WTC11 (cell line): ENCODE results near the gene ITSN1. TPM values are rescaled to one million over a fixed set of nuclear protein-coding genes. Genes with fewer than 3 reads are reported as not detected.

Source experiments
- ATAC-seq: fragments of 200-7000 bp; cut with Tn5 transposase; 2 replicates; pipeline ENCODE4 v1.10.0; 2021; ENCODE audit warnings: mild to moderate bottlenecking, moderate library complexity
- CTCF ChIA-PET: fragments of 300-600 bp; sonication (Branson Sonifier 250); formaldehyde crosslinking; loops from one replicate; lab custom pipeline; 2021; ENCODE audit warnings: antibody characterized with exemption; lab: Charles Lee
- POLR2A ChIA-PET: fragments of 350-600 bp; sonication (Branson Sonifier 250); formaldehyde crosslinking; loops from one replicate; lab custom pipeline; 2021; ENCODE audit warnings: antibody characterized with exemption; lab: Charles Lee
- DNase-seq: peaks from one replicate; pipeline ENCODE4 v3.0.0; 2021; ENCODE audit warnings: low spot score
- H3K27ac Mint-ChIP-seq: 2 replicates; pipeline ENCODE4 v1.8.0; 2021; ENCODE audit warnings: mixed read lengths
- H3K27me3 Mint-ChIP-seq: 2 replicates; pipeline ENCODE4 v1.8.0; 2021; ENCODE audit warnings: low read depth, mild to moderate bottlenecking, moderate library complexity, mixed read lengths
- H3K36me3 Mint-ChIP-seq: 2 replicates; pipeline ENCODE4 v1.8.0; 2021; ENCODE audit warnings: mixed read lengths
- H3K4me1 Mint-ChIP-seq: 2 replicates; pipeline ENCODE4 v1.8.0; 2022; ENCODE audit warnings: mixed read lengths
- H3K4me3 Mint-ChIP-seq: 2 replicates; pipeline ENCODE4 v1.8.0; 2021; ENCODE audit warnings: mild to moderate bottlenecking, moderate library complexity, mixed read lengths
- H3K9me3 Mint-ChIP-seq: 2 replicates; pipeline ENCODE4 v1.8.0; 2021; ENCODE audit warnings: mixed read lengths
- CREM ChIP-seq: sonication (generic); formaldehyde crosslinking; IDR thresholded peaks from 2 replicates; pipeline ENCODE4 v1.8.1; 2022; ENCODE audit warnings: mild to moderate bottlenecking, missing genetic modification reagents, moderate library complexity
- ESRRA ChIP-seq: sonication (generic); formaldehyde crosslinking; IDR thresholded peaks from 2 replicates; pipeline ENCODE4 v1.8.1; 2022; ENCODE audit warnings: mild to moderate bottlenecking, missing genetic modification reagents, borderline replicate concordance
- HMGXB4 ChIP-seq: sonication (generic); formaldehyde crosslinking; IDR thresholded peaks from 2 replicates; pipeline ENCODE4 v1.8.1; 2023; ENCODE audit warnings: mild to moderate bottlenecking, moderate library complexity, missing genetic modification reagents
- JAZF1 ChIP-seq: fragments of 250-450 bp; sonication (Bioruptor Pico); IDR thresholded peaks from 2 replicates; pipeline ENCODE4 v1.9.0; 2021; ENCODE audit warnings: moderate library complexity, mild to moderate bottlenecking, inconsistent platforms
- KAT7 ChIP-seq: sonication (generic); formaldehyde crosslinking; IDR thresholded peaks from 2 replicates; pipeline ENCODE4 v1.8.1; 2023; ENCODE audit warnings: missing genetic modification reagents, mild to moderate bottlenecking, borderline replicate concordance
- NFYB ChIP-seq: sonication (generic); formaldehyde crosslinking; conservative IDR thresholded peaks from 2 replicates; pipeline ENCODE4 v1.8.0; 2022; ENCODE audit warnings: low read depth, missing genetic modification reagents
- NR1H2 ChIP-seq: sonication (generic); formaldehyde crosslinking; IDR thresholded peaks from 2 replicates; pipeline ENCODE4 v1.9.0; 2021; ENCODE audit warnings: mild to moderate bottlenecking, moderate library complexity, missing genetic modification reagents
- TEAD1 ChIP-seq: sonication (generic); formaldehyde crosslinking; IDR thresholded peaks from 2 replicates; pipeline ENCODE4 v1.8.0; 2022; ENCODE audit warnings: mild to moderate bottlenecking, missing genetic modification reagents
- USF2 ChIP-seq: sonication (generic); formaldehyde crosslinking; IDR thresholded peaks from 2 replicates; pipeline ENCODE4 v1.8.1; 2023; ENCODE audit warnings: mild to moderate bottlenecking, missing genetic modification reagents, moderate library complexity
- ZNF121 ChIP-seq: sonication (generic); formaldehyde crosslinking; IDR thresholded peaks from 2 replicates; pipeline ENCODE4 v1.8.0; 2023; ENCODE audit warnings: missing genetic modification reagents
- ZNF138 ChIP-seq: sonication (generic); formaldehyde crosslinking; conservative IDR thresholded peaks from 2 replicates; pipeline ENCODE4 v1.8.1; 2022; ENCODE audit warnings: mild to moderate bottlenecking, moderate library complexity, missing genetic modification reagents
- ZSCAN18 ChIP-seq: fragments of 250-450 bp; sonication (Bioruptor Pico); IDR thresholded peaks from 2 replicates; pipeline ENCODE4 v2.1.2; 2022; ENCODE audit warnings: mild to moderate bottlenecking, moderate library complexity
- total RNA-seq: library from RNA; stranded (reverse); gene quantifications from 3 replicates; pipeline ENCODE4 v1.2.3, GENCODE V29; 2021
- TF ChIP-seq, protein P1 (sequence below): sonication (generic); formaldehyde crosslinking; IDR thresholded peaks from 2 replicates; pipeline ENCODE4 v1.8.0; 2022; ENCODE audit warnings: mild to moderate bottlenecking, missing genetic modification reagents
- TF ChIP-seq, protein P2 (sequence below): sonication (generic); formaldehyde crosslinking; IDR thresholded peaks from 2 replicates; pipeline ENCODE4 v1.8.1; 2022; ENCODE audit warnings: mild to moderate bottlenecking, missing genetic modification reagents, moderate library complexity, borderline replicate concordance
- TF ChIP-seq, protein P3 (sequence below): fragments of 250-450 bp; sonication (Bioruptor Pico); IDR thresholded peaks from 2 replicates; pipeline ENCODE4 v1.8.0; 2021; ENCODE audit warnings: mild to moderate bottlenecking
- TF ChIP-seq, protein P4 (sequence below): fragments of 250-450 bp; sonication (Bioruptor Pico); conservative IDR thresholded peaks from 2 replicates; pipeline ENCODE4 v1.9.0; 2021; ENCODE audit warnings: mild to moderate bottlenecking
- TF ChIP-seq, protein P5 (sequence below): sonication (generic); formaldehyde crosslinking; IDR thresholded peaks from 2 replicates; pipeline ENCODE4 v1.8.0; 2023; ENCODE audit warnings: mild to moderate bottlenecking, missing genetic modification reagents

The ITSN1 gene
- total RNA-seq, 1 experiment from 2014 or later: 69.6 TPM

GRCh38 chr21:33642896-33643657 lies 776 bp downstream of the ITSN1 start:
- POLR2A ChIA-PET: interaction anchor here (0.5 to 1.0 kb wide), 4 partner anchors 9 to 412 kb away, joined by 3 to 4 read pairs (median 4); no protein-coding TSS in a partner anchor
- Mint-ChIP-seq H3K9me3 (no peaks in the 10 kb centered on the region), H3K27me3 (no peaks in the 10 kb centered on the region), H3K27ac (peak overlapping the region; percentile 25; the same call in 1 of the 2 replicates), H3K4me3 (peak overlapping the region; percentile 97), H3K36me3 (no peaks in the 10 kb centered on the region), H3K4me1 (peaks cover 29% of the 10 kb centered on the region)
- DNase-seq (peak; percentile 60), ATAC-seq (no peak)
- CTCF ChIA-PET: no interaction called here
- TF ChIP-seq, protein P1, sequence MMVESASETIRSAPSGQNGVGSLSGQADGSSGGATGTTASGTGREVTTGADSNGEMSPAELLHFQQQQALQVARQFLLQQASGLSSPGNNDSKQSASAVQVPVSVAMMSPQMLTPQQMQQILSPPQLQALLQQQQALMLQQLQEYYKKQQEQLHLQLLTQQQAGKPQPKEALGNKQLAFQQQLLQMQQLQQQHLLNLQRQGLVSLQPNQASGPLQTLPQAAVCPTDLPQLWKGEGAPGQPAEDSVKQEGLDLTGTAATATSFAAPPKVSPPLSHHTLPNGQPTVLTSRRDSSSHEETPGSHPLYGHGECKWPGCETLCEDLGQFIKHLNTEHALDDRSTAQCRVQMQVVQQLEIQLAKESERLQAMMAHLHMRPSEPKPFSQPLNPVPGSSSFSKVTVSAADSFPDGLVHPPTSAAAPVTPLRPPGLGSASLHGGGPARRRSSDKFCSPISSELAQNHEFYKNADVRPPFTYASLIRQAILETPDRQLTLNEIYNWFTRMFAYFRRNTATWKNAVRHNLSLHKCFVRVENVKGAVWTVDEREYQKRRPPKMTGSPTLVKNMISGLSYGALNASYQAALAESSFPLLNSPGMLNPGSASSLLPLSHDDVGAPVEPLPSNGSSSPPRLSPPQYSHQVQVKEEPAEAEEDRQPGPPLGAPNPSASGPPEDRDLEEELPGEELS (CRISPR knock-in tag): peak; percentile 33; the same call in 1 of the 2 replicates
- TF ChIP-seq HMGXB4 (CRISPR knock-in tag) (0 out of 2 replicates have a peak, but pooled peaks have one; percentile 34), USF2 (CRISPR knock-in tag) (peak; percentile 3; the same call in 1 of the 2 replicates), ZNF138 (CRISPR knock-in tag) (no peak)

GRCh38 chr21:33643658-33644311 lies 1.5 kb downstream of the ITSN1 start:
- peak overlapping the region; percentile 25 for H3K27ac Mint-ChIP-seq
- no peaks in the 10 kb centered on the region for H3K36me3 Mint-ChIP-seq
- no peaks in the 10 kb centered on the region for H3K9me3 Mint-ChIP-seq
- no peaks in the 10 kb centered on the region for H3K27me3 Mint-ChIP-seq
- H3K4me3 Mint-ChIP-seq: peak overlapping the region; percentile 97
- POLR2A ChIA-PET: interaction anchor here (0.6 kb wide), 1 partner anchor 34 kb away, joined by 4 read pairs; no protein-coding TSS in a partner anchor
- H3K4me1 Mint-ChIP-seq: peaks cover 32% of the 10 kb centered on the region
- no peak for DNase-seq
- no peak for ATAC-seq
- CTCF ChIA-PET: no interaction called here
- TF ChIP-seq CREM (CRISPR knock-in tag) (no peak), TEAD1 (CRISPR knock-in tag) (no peak), ZNF121 (CRISPR knock-in tag) (no peak), KAT7 (CRISPR knock-in tag) (no peak), NFYB (no peak), NR1H2 (CRISPR knock-in tag) (no peak), JAZF1 (CRISPR knock-in tag) (no peak), ZSCAN18 (CRISPR knock-in tag) (no peak), ESRRA (CRISPR knock-in tag) (no peak)
- TF ChIP-seq, protein P2, sequence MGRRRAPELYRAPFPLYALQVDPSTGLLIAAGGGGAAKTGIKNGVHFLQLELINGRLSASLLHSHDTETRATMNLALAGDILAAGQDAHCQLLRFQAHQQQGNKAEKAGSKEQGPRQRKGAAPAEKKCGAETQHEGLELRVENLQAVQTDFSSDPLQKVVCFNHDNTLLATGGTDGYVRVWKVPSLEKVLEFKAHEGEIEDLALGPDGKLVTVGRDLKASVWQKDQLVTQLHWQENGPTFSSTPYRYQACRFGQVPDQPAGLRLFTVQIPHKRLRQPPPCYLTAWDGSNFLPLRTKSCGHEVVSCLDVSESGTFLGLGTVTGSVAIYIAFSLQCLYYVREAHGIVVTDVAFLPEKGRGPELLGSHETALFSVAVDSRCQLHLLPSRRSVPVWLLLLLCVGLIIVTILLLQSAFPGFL (CRISPR knock-in tag): no peak
- TF ChIP-seq, protein P3, sequence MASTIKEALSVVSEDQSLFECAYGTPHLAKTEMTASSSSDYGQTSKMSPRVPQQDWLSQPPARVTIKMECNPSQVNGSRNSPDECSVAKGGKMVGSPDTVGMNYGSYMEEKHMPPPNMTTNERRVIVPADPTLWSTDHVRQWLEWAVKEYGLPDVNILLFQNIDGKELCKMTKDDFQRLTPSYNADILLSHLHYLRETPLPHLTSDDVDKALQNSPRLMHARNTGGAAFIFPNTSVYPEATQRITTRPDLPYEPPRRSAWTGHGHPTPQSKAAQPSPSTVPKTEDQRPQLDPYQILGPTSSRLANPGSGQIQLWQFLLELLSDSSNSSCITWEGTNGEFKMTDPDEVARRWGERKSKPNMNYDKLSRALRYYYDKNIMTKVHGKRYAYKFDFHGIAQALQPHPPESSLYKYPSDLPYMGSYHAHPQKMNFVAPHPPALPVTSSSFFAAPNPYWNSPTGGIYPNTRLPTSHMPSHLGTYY: no peak
- TF ChIP-seq, protein P4, sequence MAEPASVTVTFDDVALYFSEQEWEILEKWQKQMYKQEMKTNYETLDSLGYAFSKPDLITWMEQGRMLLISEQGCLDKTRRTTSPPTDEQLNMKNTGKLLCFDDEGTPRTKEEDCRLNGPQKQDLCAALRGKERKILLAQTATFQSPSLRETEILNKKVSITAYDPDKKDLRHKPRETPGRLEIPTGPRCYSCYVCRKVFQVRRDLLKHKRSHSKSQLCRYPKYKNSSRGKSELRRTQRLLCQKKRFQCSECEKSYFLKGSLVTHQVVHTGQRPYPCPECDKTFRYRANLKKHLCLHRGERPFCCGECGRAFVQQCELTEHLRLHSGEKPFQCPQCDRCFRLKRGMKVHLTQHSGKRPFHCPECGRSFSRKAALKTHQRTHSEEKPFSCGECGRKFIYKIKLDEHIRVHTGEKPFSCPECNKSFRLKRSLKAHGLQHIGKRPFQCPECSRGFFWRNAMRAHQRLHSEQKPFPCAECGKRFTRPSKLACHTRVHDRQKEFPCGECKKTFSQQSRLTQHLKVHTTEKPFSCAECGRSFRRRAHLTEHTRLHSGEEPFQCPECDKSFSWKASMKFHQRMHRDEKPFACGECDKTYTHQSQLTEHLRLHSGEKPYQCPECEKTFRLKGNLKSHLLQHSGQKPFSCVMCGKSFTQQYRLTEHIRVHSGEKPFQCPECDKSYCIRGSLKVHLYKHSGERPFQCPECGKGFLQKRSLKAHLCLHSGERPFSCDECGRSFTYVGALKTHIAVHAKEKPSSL (CRISPR knock-in tag): no peak
- TF ChIP-seq, protein P5, sequence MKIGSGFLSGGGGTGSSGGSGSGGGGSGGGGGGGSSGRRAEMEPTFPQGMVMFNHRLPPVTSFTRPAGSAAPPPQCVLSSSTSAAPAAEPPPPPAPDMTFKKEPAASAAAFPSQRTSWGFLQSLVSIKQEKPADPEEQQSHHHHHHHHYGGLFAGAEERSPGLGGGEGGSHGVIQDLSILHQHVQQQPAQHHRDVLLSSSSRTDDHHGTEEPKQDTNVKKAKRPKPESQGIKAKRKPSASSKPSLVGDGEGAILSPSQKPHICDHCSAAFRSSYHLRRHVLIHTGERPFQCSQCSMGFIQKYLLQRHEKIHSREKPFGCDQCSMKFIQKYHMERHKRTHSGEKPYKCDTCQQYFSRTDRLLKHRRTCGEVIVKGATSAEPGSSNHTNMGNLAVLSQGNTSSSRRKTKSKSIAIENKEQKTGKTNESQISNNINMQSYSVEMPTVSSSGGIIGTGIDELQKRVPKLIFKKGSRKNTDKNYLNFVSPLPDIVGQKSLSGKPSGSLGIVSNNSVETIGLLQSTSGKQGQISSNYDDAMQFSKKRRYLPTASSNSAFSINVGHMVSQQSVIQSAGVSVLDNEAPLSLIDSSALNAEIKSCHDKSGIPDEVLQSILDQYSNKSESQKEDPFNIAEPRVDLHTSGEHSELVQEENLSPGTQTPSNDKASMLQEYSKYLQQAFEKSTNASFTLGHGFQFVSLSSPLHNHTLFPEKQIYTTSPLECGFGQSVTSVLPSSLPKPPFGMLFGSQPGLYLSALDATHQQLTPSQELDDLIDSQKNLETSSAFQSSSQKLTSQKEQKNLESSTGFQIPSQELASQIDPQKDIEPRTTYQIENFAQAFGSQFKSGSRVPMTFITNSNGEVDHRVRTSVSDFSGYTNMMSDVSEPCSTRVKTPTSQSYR (CRISPR knock-in tag): no peak
